Ecto neural progenitor cell (in vitro differentiated cells): Measurements from ENCODE around the gene ROBO3.

Source experiments
- DNase-seq: peaks from one replicate; pipeline ENCODE4 v3.0.0-alpha.2; 2018; ENCODE audit warnings: low spot score

ROBO3 gene

GRCh38 chr11:124891373-124891861 lies 26.2 kb downstream of the ROBO3 start:
- DNase-seq, result peak; percentile 56

- peak; percentile 15 for DNase-seq
These were observed 26.9 kb downstream of the ROBO3 start for GRCh38 chr11:124892146-124892545.

- DNase-seq, result peak; percentile 34
These were observed 27.7 kb downstream of the ROBO3 start for GRCh38 chr11:124892750-124893454.

DNA sequence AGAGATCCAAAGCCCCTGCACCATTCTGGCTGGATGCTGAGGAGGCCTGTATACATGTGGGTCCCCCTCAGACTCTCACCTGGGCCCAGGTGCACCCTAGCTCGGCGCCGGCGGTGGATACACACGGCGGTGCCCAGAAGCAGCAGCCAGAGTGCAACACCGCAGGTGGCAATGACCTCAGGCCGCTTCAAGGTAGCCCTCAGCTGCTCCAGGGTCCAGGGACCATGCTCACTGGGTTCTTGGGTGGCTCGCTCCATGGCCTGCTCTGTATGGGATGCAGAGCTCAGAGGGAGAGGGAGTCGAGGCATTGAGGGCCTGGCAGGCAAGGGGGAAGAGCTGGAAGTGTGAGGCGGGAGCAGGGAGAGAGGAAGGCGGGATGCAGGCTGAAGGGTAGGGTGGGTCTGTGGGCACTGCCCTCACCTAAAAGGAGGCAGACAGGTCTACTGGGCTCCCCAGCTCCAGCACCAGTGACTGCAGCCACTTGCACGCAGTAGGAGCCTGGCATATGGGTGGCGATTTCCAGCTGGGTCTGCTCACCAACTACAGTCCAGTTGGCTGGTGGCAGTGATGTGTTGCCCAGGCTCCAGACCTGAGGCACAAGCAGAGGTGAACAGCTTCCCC lies 28.7 kb downstream of the ROBO3 start:
- DNase-seq, result peak; percentile 18

DNA sequence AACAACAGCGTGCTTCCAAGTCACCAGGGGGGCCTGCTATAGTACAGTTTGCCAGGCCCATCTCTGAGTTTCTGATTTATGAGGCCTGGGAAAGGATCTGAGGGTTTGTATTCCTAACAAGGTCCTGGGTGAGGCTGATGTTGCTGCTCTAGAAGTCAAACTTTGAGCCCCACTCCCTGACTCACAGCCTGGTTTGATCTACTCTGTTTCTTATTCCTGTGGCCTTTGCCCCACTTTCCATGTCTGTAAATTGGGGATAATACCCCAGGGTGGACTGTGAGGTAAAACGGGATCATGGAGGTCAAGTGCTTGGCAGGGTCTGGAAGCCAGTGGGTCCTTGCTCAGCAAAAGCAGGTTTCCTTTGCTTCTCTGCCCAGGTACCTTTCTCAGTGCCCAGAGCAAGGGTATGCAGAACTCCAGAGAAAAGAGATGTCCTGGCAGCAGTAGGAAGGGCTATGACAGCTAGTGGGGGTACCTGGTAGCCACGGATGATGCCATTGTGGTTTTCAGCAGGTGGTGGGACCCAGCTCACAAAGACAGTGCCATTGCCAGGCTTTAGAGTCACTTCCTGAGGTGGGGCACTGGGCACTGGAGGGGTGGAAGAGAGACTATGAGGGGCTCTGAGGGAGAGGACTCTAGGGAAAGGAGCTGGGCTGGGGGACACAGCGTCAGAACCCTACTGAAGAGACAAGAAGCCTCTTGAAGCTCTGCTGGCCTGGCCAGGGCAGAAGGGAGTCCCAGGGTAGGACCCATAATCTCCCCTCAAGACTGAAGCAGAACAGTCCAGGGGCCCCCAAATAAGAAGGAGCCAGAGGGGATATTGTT lies 29.6 kb downstream of the ROBO3 start:
- DNase-seq, result peak; percentile 20

DNA sequence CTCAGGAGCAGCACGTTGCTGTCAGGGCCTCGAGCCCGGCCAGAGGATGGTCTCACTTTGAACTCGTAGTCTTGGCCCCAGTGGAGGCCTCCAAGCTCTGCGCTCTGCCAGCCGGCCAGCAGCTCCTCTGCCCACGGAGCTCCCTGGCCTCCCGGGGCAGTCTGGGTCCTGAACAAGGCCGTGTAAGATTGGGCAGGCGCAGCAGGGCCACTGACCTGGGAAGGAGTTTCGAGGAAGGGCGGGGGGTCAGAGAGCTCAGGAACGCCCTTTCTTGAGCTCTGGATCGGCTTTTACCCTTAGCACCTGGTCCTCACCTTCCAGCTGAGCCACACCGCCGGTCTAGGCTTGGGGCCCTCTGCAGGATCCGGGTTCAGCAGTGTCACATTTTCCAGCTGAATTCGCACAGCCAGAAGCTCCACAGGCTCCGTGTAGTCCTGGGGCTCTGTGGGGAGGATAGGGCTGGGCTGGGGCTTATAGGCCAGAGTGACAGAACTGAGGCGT lies 30.3 kb downstream of the ROBO3 start:
- peak; percentile 41 for DNase-seq

DNA sequence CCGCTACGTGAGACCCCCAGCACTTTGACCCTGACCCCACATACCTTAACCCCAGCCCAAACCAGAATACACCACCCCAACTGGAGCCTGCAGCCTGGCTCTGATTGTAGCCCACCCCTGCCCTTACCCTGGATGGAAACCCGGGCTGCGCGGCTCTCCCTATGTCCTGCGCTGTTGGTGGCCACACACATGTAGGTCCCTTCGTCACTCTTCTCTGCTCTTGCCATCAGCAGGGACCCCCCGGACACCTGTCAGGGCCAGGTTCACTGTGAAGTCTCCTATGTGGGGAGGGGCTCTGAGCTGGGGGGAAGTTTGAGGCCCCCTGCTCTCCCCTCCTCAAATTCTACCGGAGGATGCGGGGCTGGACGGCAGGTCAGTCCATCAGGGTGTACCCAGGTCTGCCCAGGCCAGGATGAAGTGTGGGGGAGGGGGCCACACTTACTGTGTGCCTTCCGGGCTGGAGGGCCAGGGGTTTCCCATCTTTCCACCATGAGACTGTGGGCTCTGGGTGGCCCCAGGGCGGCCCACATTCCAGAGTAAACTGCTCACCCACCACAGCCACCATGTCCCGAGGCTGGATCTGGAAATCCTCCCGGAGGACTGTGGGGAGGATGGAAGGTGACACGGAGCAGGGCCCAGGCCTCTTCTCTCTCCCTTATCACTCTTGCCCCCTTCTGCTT lies 31.0 kb downstream of the ROBO3 start:
- DNase-seq, result peak; percentile 43

- DNase-seq, result peak; percentile 39
These were observed 31.7 kb downstream of the ROBO3 start for GRCh38 chr11:124896821-124897391.

DNA sequence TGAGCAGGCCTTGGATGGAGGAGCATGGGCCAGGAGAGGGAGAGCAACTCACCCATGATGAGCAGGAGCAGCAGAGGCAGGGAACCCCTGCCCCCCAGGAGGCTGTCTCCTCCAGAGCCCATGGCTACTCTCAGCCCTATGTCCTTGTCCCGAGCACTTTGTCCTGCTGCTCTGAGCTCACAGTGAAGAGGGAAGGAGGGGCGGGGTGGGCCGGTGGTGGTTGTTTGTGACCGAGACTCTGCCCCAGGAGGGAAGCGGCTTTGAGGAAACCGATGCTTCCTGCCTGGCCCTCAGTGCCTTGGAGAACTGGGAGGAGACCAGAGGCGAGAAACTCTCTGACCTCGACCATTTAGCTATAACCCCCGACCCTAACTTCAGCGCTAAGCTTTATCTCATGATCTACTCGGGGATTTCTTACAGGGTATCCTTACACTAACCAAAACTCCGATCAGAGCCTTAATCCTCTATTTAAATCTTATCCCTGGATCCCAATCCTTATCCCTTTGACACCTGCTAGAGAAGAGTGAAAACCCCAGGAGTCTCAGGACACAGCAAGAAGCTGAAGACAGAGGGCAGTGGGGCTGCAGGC lies 32.5 kb downstream of the ROBO3 start, which contains the start of gene ROBO4:
Gene ROBO4, minus strand, starts transcription at position 192 of the 589 bp plus-strand sequence. Its CDS starts 70 bp downstream, at position 122.
- DNase-seq, result peak; percentile 52

DNA sequence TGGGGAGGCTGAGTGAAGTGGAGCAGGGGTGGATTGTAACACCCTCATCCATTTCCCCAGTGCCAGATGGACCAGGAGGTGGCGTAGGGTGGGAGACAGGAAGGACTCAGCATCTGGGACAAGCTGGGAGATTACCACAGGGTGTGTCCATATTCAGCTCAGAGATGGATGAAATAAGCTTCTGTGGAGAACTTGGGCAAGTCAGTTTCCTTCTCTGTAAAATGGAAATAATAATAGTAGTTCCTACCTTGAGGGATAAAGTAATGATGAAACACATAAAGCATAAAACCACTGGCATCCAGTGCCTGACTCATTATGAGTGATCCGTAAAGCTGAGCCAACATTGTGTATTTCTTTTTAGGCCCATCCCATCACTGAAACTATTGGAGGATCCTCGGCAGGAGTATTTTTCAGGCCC lies 33.0 kb downstream of the ROBO3 start:
- peak; percentile 49 for DNase-seq

GRCh38 chr11:124898711-124899110 lies 33.5 kb downstream of the ROBO3 start:
- peak; percentile 40 for DNase-seq

DNA sequence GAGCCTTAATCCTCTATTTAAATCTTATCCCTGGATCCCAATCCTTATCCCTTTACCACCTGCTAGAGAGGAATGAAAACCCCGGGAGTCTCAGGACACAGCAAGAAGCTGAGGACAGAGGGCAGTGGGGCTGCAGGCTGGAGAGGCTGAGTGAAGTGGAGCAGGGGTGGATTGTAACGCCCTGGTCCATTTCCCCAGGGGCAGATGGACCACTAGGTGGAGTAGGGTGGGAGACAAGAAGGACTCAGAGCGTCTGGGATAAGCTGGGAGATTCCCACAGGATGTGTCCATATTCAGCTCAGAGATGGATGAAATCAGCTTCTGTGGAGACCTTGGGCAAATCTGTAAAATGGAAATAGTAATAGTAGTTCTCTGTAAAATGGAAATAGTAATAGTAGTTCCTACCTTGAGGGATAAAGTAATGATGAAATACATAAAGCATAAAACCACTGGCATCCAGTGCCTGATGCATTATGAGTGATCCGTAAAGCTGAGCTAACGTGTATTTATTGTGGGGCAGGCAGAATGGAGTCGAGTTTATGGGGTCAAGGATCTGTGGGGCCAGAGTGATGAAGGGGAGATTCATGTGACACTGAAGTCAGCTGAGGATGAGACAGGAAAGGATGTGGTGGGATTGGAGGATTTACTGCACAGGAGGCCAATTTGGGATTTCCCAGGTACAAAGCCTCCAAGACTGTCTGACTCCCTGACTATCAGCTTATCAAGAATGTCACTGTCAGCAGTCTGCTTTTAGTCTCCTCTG lies 34.3 kb downstream of the ROBO3 start:
- DNase-seq, result peak; percentile 39

GRCh38 chr11:124900464-124900863 lies 35.2 kb downstream of the ROBO3 start:
- DNase-seq, result no peak

DNA sequence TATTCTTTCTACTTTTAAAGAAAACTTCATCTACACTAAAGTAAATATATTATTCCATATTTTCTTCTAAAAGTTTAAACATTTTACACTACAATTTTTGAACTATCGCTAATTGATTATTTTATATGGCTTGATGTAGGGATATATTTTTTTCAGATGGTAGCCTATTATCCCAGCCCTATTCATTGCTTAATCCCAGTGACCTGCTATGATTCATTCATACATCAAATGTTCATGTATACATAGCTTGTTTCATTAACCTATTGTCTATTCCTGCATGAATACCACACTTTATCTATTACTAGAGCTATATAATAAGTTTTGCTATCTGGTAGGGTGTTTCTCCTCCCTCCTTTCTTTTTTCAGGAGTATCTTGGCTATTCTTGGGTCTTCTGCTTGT lies 37.4 kb downstream of the ROBO3 start:
- no peak for DNase-seq

GRCh38 chr11:124915541-124916369 lies 50.5 kb downstream of the ROBO3 start:
- peak; percentile 33 for DNase-seq

GRCh38 chr11:124916370-124916710 lies 51.1 kb downstream of the ROBO3 start:
- peak; percentile 29 for DNase-seq

- DNase-seq, result no peak
These were observed 51.9 kb downstream of the ROBO3 start for GRCh38 chr11:124917115-124917637.

GRCh38 chr11:124918950-124919349 lies 53.7 kb downstream of the ROBO3 start, which contains the start of gene HEPN1:
HEPN1 (plus strand) TSS chr11:124919250.
- no peak for DNase-seq

- DNase-seq, result no peak
These were observed 54.7 kb downstream of the ROBO3 start for GRCh38 chr11:124919898-124920297.
